Mesothelial cell of epicardium (in vitro differentiated cells): ENCODE data around the gene IPO9. TPM values are rescaled to one million over a fixed set of nuclear protein-coding genes. Genes with fewer than 3 reads are reported as not detected.

Source experiments
- DNase-seq, 2 experiments: peaks; one replicate each; pipeline ENCODE4 v3.0.0; 2021; ENCODE audit warnings: low spot score in 2 of 2; ENCODE audit not compliant: unreplicated experiment in 2 of 2
- H3K27ac Mint-ChIP-seq: 2 replicates; pipeline ENCODE4 v1.8.0; 2021; ENCODE audit warnings: mixed read lengths
- H3K27me3 Mint-ChIP-seq: 2 replicates; pipeline ENCODE4 v1.8.0; 2021; ENCODE audit warnings: low read depth, mixed read lengths
- H3K36me3 Mint-ChIP-seq: 2 replicates; pipeline ENCODE4 v1.8.0; 2021; ENCODE audit warnings: mixed read lengths
- H3K4me1 Mint-ChIP-seq: 2 replicates; pipeline ENCODE4 v1.8.0; 2021; ENCODE audit warnings: mixed read lengths
- H3K4me3 Mint-ChIP-seq: 2 replicates; pipeline ENCODE4 v1.8.0; 2021; ENCODE audit warnings: mild to moderate bottlenecking, moderate library complexity, mixed read lengths
- H3K9me3 Mint-ChIP-seq: 2 replicates; pipeline ENCODE4 v1.8.0; 2021; ENCODE audit warnings: mixed read lengths
- CTCF ChIP-seq: fragments of 200-600 bp; sonication (generic); IDR thresholded peaks from one replicate; pipeline ENCODE4 v1.5.0; 2021; ENCODE audit warnings: antibody characterized with exemption; ENCODE audit not compliant: unreplicated experiment
- total RNA-seq: library from RNA; stranded (reverse); gene quantifications from 3 replicates; pipeline ENCODE4 v1.2.1, GENCODE V29; 2021

Gene IPO9
- total RNA-seq, 1 donor from 2014 or later, result 87.8 TPM

DNA sequence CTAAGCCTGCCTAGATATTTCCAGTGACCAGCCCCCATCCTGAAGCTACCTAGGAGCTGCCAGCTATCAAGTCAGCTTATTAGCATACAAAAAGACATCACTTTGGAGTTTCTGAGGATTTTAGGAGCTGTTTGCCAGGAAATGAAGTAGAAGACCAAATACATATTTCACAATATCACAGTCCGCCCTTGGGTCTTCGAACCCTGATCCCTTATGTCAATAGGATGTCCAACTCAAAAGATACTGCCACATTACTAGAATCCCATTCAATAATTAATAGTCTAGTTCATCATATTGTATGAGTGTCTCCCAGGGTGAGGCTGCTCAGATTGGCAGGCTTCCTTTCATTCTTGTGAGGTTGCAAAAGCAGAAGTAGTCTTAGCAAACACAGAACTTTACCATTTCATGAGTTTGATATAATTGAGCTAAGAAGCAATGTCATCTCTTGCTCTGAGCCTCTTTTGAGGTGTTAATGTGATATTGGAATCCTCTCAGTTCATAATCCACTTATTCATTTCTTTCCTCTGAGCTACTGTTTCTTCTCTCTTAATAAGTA, 13.6 kb downstream of the IPO9 start:
- TF ChIP-seq CTCF, result no peak
- Mint-ChIP-seq H3K27ac (no peak overlapping the region), H3K9me3 (no peaks in the 10 kb centered on the region), H3K36me3 (peaks cover 9% of the 10 kb centered on the region), H3K4me3 (no peak overlapping the region), H3K4me1 (peaks cover 2% of the 10 kb centered on the region), H3K27me3 (no peaks in the 10 kb centered on the region)
- no peak for DNase-seq

GRCh38 chr1:201845331-201846083, 16.6 kb downstream of the IPO9 start:
- DNase-seq, result no peak
- H3K4me3 Mint-ChIP-seq, result no peak overlapping the region
- no peaks in the 10 kb centered on the region for H3K9me3 Mint-ChIP-seq
- peaks cover 15% of the 10 kb centered on the region for H3K36me3 Mint-ChIP-seq
- H3K27me3 Mint-ChIP-seq, result no peaks in the 10 kb centered on the region
- H3K4me1 Mint-ChIP-seq, result peaks cover 11% of the 10 kb centered on the region
- H3K27ac Mint-ChIP-seq, result no peak overlapping the region
- TF ChIP-seq CTCF, result no peak

- H3K9me3 Mint-ChIP-seq, result no peaks in the 10 kb centered on the region
- TF ChIP-seq CTCF, result no peak
- peaks cover 22% of the 10 kb centered on the region for H3K36me3 Mint-ChIP-seq
Observed at GRCh38 chr1:201847150-201847549, 18.2 kb downstream of the IPO9 start.

DNA sequence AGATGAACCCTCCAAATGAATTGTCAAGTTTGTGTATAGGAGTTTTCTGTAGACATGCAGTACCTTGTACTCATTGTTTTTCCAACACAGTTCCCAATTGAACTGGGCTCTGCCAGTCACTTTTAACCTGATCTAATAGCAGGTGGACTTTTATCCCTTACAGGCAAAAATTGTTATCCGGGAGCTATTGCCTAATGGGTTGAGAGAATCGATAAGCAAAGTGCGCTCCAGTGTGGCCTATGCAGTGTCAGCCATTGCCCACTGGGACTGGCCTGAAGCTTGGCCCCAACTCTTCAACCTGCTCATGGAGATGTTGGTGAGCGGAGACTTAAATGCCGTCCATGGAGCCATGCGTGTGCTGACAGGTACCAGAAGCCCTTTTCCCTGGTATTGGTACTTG, 19.3 kb downstream of the IPO9 start:
- Mint-ChIP-seq H3K36me3 (peaks cover 29% of the 10 kb centered on the region), H3K27me3 (no peaks in the 10 kb centered on the region), H3K4me1 (peaks cover 11% of the 10 kb centered on the region), H3K27ac (no peak overlapping the region), H3K9me3 (no peaks in the 10 kb centered on the region), H3K4me3 (no peak overlapping the region)
- TF ChIP-seq CTCF, result no peak
- no peak for DNase-seq

More at GRCh38 chr1:201847150-201847549, 18.2 kb downstream of the IPO9 start:
- no peak overlapping the region for H3K4me3 Mint-ChIP-seq
- H3K27ac Mint-ChIP-seq, result no peak overlapping the region
- DNase-seq, result no peak
- H3K4me1 Mint-ChIP-seq, result peaks cover 11% of the 10 kb centered on the region
- H3K27me3 Mint-ChIP-seq, result no peaks in the 10 kb centered on the region

- H3K9me3 Mint-ChIP-seq, result no peaks in the 10 kb centered on the region
- TF ChIP-seq CTCF, result no peak
- H3K27me3 Mint-ChIP-seq, result no peaks in the 10 kb centered on the region
- H3K36me3 Mint-ChIP-seq, result peaks cover 32% of the 10 kb centered on the region
- DNase-seq, result no peak
- peak overlapping the region; percentile 81 for H3K27ac Mint-ChIP-seq
- peaks cover 11% of the 10 kb centered on the region for H3K4me1 Mint-ChIP-seq
- no peak overlapping the region for H3K4me3 Mint-ChIP-seq
Observed at GRCh38 chr1:201849372-201850052, 20.6 kb downstream of the IPO9 start.
